Measurements from ENCODE around the gene CYB5B. TPM values are rescaled to one million over a fixed set of nuclear protein-coding genes. Genes with fewer than 3 reads are reported as not detected.

Gene CYB5B
- total and polyA plus RNA-seq, 2 donors: 75.2 to 114 TPM

DNA sequence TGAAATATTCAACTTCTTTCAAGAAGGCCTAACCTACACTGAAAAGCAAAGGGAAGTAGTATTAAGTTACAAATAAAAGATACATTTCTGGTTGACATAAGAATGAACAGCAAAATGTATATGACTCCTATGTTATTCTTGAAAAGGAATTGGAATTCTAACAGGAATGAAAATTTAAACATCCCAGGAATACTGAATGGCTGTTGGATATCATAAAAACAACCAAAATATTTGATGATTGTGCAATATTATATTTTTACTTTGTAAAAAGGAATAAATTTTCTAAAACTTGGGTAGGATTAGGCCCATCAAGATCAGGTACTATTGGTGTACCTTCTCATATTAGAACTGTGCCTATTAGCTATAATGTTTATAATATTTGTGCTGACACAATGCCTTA lies 50.0 kb downstream of the CYB5B start:
- Histone ChIP-seq H3K36me3 (ENCODE audit: insufficient read depth) (no peaks in the 10 kb centered on the region), H3K4me1 (ENCODE audit: insufficient read depth) (no peaks in the 10 kb centered on the region), H3K4me3 (ENCODE audit: low read depth, low read length) (no peak overlapping the region), H3K27ac (ENCODE audit: low read depth) (no peak overlapping the region)
- DNase-seq (ENCODE audit: extremely low spot score): no peak

GRCh38 chr16:69476920-69477443 lies 52.6 kb downstream of the CYB5B start:
- 6% methylated on average over 1 of the region's 1 CpG for WGBS
- Histone ChIP-seq H3K27ac (ENCODE audit: low read depth) (no peak overlapping the region), H3K4me1 (ENCODE audit: insufficient read depth) (no peaks in the 10 kb centered on the region), H3K36me3 (ENCODE audit: insufficient read depth) (no peaks in the 10 kb centered on the region), H3K4me3 (ENCODE audit: low read depth, low read length) (no peak overlapping the region)
- DNase-seq (ENCODE audit: extremely low spot score): no peak

GRCh38 chr16:69477546-69477945 lies 53.1 kb downstream of the CYB5B start:
- no peak for DNase-seq (ENCODE audit: extremely low spot score)
- WGBS: 18% methylated on average over 6 of the region's 6 CpGs
- no peaks in the 10 kb centered on the region for H3K36me3 ChIP-seq (ENCODE audit: insufficient read depth)
- no peaks in the 10 kb centered on the region for H3K4me1 ChIP-seq (ENCODE audit: insufficient read depth)
- no peak overlapping the region for H3K4me3 ChIP-seq (ENCODE audit: low read depth, low read length)
- no peak overlapping the region for H3K27ac ChIP-seq (ENCODE audit: low read depth)

DNA sequence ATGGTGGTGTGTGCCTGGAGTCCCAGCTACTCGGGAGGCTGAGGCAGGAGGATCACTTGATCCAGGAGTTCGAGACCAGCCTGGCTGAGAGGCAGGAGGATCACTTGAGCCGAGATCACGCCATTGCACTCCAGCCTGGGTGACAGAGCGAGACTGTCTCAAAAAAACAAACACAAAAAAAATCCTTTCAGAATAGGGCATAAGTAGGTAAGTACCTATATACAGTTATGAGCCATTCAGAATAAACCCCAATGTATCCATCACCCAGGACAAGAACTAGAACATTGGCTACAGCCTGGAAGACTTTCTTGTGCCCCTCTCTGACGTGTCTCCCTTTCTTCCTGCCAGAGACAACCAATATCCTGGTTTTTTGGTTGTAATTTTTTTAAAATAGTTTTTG lies 54.3 kb downstream of the CYB5B start:
- no peak for DNase-seq (ENCODE audit: extremely low spot score)
- H3K4me1 ChIP-seq (ENCODE audit: insufficient read depth): no peaks in the 10 kb centered on the region
- no peak overlapping the region for H3K27ac ChIP-seq (ENCODE audit: low read depth)
- 96% methylated on average over 6 of the region's 6 CpGs for WGBS
- no peak overlapping the region for H3K4me3 ChIP-seq (ENCODE audit: low read depth, low read length)
- H3K36me3 ChIP-seq (ENCODE audit: insufficient read depth): no peaks in the 10 kb centered on the region

DNA sequence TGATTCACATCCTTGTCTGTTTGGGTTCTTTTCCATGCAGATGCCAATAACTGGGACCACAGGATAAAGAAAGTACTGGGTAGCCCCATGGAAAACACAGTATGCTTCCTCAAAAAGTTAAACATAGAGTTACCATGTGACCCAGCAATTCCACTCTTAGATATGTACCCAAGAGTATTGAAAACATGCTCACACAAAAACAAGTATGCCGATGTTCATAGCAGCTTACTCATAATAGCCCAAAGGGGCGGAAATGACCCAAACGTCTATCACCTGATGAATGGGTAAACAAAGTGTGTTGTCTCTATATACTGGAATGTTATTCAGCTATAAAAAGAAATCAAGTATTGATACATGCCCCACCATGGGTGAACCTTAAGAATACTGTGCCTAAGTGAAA lies 55.4 kb downstream of the CYB5B start:
- Histone ChIP-seq H3K36me3 (ENCODE audit: insufficient read depth) (no peaks in the 10 kb centered on the region), H3K4me3 (ENCODE audit: low read depth, low read length) (no peak overlapping the region), H3K4me1 (ENCODE audit: insufficient read depth) (no peaks in the 10 kb centered on the region), H3K27ac (ENCODE audit: low read depth) (no peak overlapping the region)
- DNase-seq (ENCODE audit: extremely low spot score): no peak
- WGBS: 89% methylated on average over 3 of the region's 3 CpGs

DNA sequence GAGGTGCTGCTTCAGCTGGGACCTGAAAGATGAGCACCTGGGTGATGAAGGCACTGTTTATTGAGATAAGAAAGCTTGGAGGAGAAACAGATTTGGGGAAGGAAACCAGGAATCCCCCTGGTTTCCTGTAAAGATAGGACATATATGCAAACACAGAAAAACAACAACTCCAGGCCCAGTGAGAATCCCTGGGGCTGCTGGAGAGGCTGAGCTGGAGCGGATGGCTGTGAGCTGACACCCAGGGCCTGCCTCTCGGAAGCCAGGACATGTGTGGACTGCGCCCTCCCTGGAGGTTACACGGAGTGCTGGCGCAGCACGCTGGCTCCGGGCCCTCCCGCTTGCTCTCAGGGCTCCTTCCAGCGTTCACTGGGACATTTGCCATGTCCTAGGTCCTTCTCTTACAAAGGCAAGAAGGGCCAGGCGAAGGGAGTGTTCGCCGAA lies 57.5 kb downstream of the CYB5B start:
- H3K4me3 ChIP-seq (ENCODE audit: low read depth, low read length): no peak overlapping the region
- WGBS: 28% methylated on average over 12 of the region's 12 CpGs
- peak overlapping the region; percentile 52 for H3K27ac ChIP-seq (ENCODE audit: low read depth)
- H3K36me3 ChIP-seq (ENCODE audit: insufficient read depth): no peaks in the 10 kb centered on the region
- no peak for DNase-seq (ENCODE audit: extremely low spot score)
- H3K4me1 ChIP-seq (ENCODE audit: insufficient read depth): no peaks in the 10 kb centered on the region

DNA sequence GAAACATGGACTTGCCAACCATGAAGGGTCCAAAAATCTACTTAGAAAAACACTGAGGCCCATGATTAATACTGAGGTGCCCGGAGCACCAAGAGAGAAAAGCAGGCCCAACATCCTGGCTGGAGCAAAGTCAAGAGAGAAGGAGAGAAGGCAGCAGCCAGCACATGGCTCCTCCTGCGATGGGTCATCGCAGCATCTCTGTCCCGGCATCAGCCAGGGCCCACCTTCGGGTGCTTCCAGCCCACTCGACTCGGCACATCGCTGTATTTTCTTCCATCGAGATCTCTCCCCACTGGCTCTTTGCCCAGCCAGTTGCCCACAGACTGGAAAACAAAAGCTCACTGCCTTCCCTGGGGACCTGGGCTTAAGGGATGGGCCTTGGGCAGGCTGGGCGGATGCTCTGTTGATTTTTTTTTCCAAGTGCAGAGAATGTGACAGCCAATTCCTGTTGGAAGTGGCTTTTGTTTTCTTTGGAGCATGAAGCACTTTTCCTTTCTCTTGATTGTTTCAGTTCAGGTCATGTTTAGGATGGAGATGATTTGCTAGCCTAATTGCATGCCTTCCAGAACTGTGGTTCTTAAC lies 58.1 kb downstream of the CYB5B start:
- Histone ChIP-seq H3K27ac (ENCODE audit: low read depth) (peak overlapping the region; percentile 52), H3K4me1 (ENCODE audit: insufficient read depth) (no peaks in the 10 kb centered on the region), H3K36me3 (ENCODE audit: insufficient read depth) (no peaks in the 10 kb centered on the region), H3K4me3 (ENCODE audit: low read depth, low read length) (no peak overlapping the region)
- WGBS: 47% methylated on average over 10 of the region's 10 CpGs
- peak; percentile 32 for DNase-seq (ENCODE audit: extremely low spot score)

GRCh38 chr16:69483611-69484010 lies 59.2 kb downstream of the CYB5B start:
- DNase-seq (ENCODE audit: extremely low spot score): no peak
- no peak overlapping the region for H3K4me3 ChIP-seq (ENCODE audit: low read depth, low read length)
- H3K27ac ChIP-seq (ENCODE audit: low read depth): no peak overlapping the region
- WGBS: 80% methylated on average over 5 of the region's 5 CpGs
- H3K36me3 ChIP-seq (ENCODE audit: insufficient read depth): no peaks in the 10 kb centered on the region
- no peaks in the 10 kb centered on the region for H3K4me1 ChIP-seq (ENCODE audit: insufficient read depth)

GRCh38 chr16:69485361-69485760 lies 60.9 kb downstream of the CYB5B start:
- no peak overlapping the region for H3K4me3 ChIP-seq (ENCODE audit: low read depth, low read length)
- no peak for DNase-seq (ENCODE audit: extremely low spot score)
- H3K27ac ChIP-seq (ENCODE audit: low read depth): no peak overlapping the region
- no peaks in the 10 kb centered on the region for H3K36me3 ChIP-seq (ENCODE audit: insufficient read depth)
- 96% methylated on average over 2 of the region's 2 CpGs for WGBS
- H3K4me1 ChIP-seq (ENCODE audit: insufficient read depth): no peaks in the 10 kb centered on the region

- 86% methylated on average over 6 of the region's 6 CpGs for WGBS
- Histone ChIP-seq H3K4me3 (ENCODE audit: low read depth, low read length) (no peak overlapping the region), H3K27ac (ENCODE audit: low read depth) (no peak overlapping the region), H3K36me3 (ENCODE audit: insufficient read depth) (no peaks in the 10 kb centered on the region), H3K4me1 (ENCODE audit: insufficient read depth) (no peaks in the 10 kb centered on the region)
- no peak for DNase-seq (ENCODE audit: extremely low spot score)
These were observed 61.4 kb downstream of the CYB5B start for GRCh38 chr16:69485816-69486215.

DNA sequence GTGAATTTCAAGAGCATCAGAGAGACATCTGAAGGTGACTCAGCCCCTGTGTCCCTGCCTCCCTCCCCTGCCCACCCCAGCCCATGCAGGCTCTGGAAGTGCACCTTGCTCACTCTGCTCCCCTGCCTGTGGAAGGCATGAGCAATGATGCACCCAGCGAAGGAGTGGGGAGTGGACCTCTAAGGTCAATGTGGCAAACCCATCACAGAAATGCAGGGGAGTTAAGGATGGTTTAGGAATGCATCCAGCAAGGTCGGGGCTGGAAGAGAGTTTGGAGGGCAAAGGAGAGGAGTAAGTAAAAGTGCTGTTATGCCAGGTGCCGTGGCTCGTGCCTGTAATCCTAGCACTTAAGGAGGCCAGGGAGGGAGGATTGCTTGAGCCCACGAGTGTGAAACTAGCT lies 61.9 kb downstream of the CYB5B start:
- H3K4me3 ChIP-seq (ENCODE audit: low read depth, low read length): no peak overlapping the region
- 85% methylated on average over 5 of the region's 5 CpGs for WGBS
- DNase-seq (ENCODE audit: extremely low spot score): no peak
- no peak overlapping the region for H3K27ac ChIP-seq (ENCODE audit: low read depth)
- no peaks in the 10 kb centered on the region for H3K4me1 ChIP-seq (ENCODE audit: insufficient read depth)
- H3K36me3 ChIP-seq (ENCODE audit: insufficient read depth): no peaks in the 10 kb centered on the region

DNA sequence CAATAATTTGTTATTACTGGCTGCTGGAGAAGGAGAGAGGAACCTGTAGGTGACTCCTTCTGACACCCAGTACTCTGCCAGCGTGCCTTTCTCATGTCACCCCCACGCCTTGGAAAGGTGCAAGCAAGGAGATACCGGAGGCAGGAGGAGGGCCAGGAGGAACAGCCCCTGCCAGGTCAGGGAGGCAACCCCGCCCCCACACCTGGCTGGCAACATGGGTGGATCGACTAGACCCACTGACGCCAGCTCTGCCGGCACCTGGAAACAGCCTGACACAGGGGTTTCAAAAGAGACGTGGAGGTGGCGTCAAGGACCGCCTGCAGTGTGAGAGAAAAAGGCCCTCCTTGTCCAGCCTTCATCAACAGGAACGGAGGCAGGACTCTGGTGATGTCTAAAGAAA lies 62.3 kb downstream of the CYB5B start:
- Histone ChIP-seq H3K4me3 (ENCODE audit: low read depth, low read length) (no peak overlapping the region), H3K36me3 (ENCODE audit: insufficient read depth) (no peaks in the 10 kb centered on the region), H3K27ac (ENCODE audit: low read depth) (no peak overlapping the region), H3K4me1 (ENCODE audit: insufficient read depth) (no peaks in the 10 kb centered on the region)
- DNase-seq (ENCODE audit: extremely low spot score): no peak
- WGBS: 88% methylated on average over 11 of the region's 11 CpGs

- no peak overlapping the region for H3K4me3 ChIP-seq (ENCODE audit: low read depth, low read length)
- no peaks in the 10 kb centered on the region for H3K36me3 ChIP-seq (ENCODE audit: insufficient read depth)
- WGBS: 87% methylated on average over 9 of the region's 9 CpGs
- no peak overlapping the region for H3K27ac ChIP-seq (ENCODE audit: low read depth)
- DNase-seq (ENCODE audit: extremely low spot score): no peak
- H3K4me1 ChIP-seq (ENCODE audit: insufficient read depth): no peaks in the 10 kb centered on the region
These were observed 66.4 kb downstream of the CYB5B start for GRCh38 chr16:69490707-69491324.

- DNase-seq (ENCODE audit: extremely low spot score): no peak
- H3K27ac ChIP-seq (ENCODE audit: low read depth): no peak overlapping the region
- H3K36me3 ChIP-seq (ENCODE audit: insufficient read depth): no peaks in the 10 kb centered on the region
- 77% methylated on average over 4 of the region's 4 CpGs for WGBS
- no peak overlapping the region for H3K4me3 ChIP-seq (ENCODE audit: low read depth, low read length)
- H3K4me1 ChIP-seq (ENCODE audit: insufficient read depth): no peaks in the 10 kb centered on the region
These were observed 70.6 kb downstream of the CYB5B start for GRCh38 chr16:69494991-69495392.

All from urinary bladder (tissue), 4 donors.